IMR-90 (cell line): ENCODE data around the gene TBC1D22A. TPM values are rescaled to one million over a fixed set of nuclear protein-coding genes. Genes with fewer than 3 reads are reported as not detected.

Experiments used
- ATAC-seq: fragments of 200-7000 bp; cut with Tn5 transposase; 2 replicates; pipeline ENCODE4 v1.9.1; 2020; ENCODE audit warnings: low read depth, mild to moderate bottlenecking, moderate library complexity
- BruUV-seq: library from RNA; stranded (reverse); fragments of 400-500 nt; replicated peaks from 2 replicates; lab custom pipeline; 2021; lab: Mats Ljungman, UMichigan
- CTCF ChIA-PET: fragments of 300-600 bp; formaldehyde crosslinking; extraction: SDS; loops from one replicate; lab custom pipeline; 2021; ENCODE audit warnings: antibody characterized with exemption; lab: Yijun Ruan, JAX
- POLR2A ChIA-PET: fragments of 300-600 bp; sonication (Branson Sonifier 250); formaldehyde crosslinking; loops from one replicate; lab custom pipeline; 2022; ENCODE audit warnings: antibody characterized with exemption; ENCODE audit not compliant: unreplicated experiment; lab: Charles Lee
- DNase-seq: peaks from one replicate; pipeline ENCODE4 v3.0.0; 2013
- H2AFZ ChIP-seq: replicated peaks from 2 replicates; pipeline ENCODE3; 2013; ENCODE audit warnings: low read length, mild to moderate bottlenecking; ENCODE audit not compliant: poor library complexity
- H2AK5ac ChIP-seq: 2 replicates; pipeline ENCODE4 v1.6.1; 2013; ENCODE audit warnings: low read depth, low read length, inconsistent platforms
- H2AK9ac ChIP-seq: replicated peaks from 2 replicates; pipeline ENCODE3; 2013; ENCODE audit warnings: mild to moderate bottlenecking, low read depth, low read length, moderate library complexity; ENCODE audit not compliant: poor library complexity
- H2BK120ac ChIP-seq: 2 replicates; pipeline ENCODE4 v1.6.1; 2013; ENCODE audit warnings: low read depth, low read length, inconsistent platforms
- H2BK15ac ChIP-seq: 3 replicates; pipeline ENCODE4 v1.6.1; 2013; ENCODE audit warnings: low read depth, low read length, inconsistent platforms
- H2BK20ac ChIP-seq: 2 replicates; pipeline ENCODE4 v1.6.1; 2013; ENCODE audit warnings: low read depth, mild to moderate bottlenecking, inconsistent platforms, low read length, moderate library complexity
- H2BK5ac ChIP-seq: 2 replicates; pipeline ENCODE4 v1.6.1; 2013; ENCODE audit warnings: mild to moderate bottlenecking, low read depth, low read length, inconsistent platforms; ENCODE audit not compliant: poor library complexity, severe bottlenecking
- H3K14ac ChIP-seq: replicated peaks from 2 replicates; pipeline ENCODE4 v1.6.1; 2013; ENCODE audit warnings: low read depth, low read length, inconsistent platforms
- H3K18ac ChIP-seq: 2 replicates; pipeline ENCODE4 v1.6.1; 2013; ENCODE audit warnings: low read depth, low read length, control low read depth
- H3K23ac ChIP-seq: 2 replicates; pipeline ENCODE4 v1.6.1; 2013; ENCODE audit warnings: low read depth, low read length, inconsistent platforms
- H3K27ac ChIP-seq: 2 replicates; pipeline ENCODE4 v1.5.1; 2013; ENCODE audit warnings: mild to moderate bottlenecking, control low read depth, low read length; ENCODE audit not compliant: insufficient read depth
- H3K27me3 ChIP-seq: 2 replicates; pipeline ENCODE4 v1.6.1; 2013; ENCODE audit warnings: low read length; ENCODE audit not compliant: control insufficient read depth, insufficient read depth
- H3K36me3 ChIP-seq: 2 replicates; pipeline ENCODE4 v1.6.1; 2013; ENCODE audit warnings: low read length, mixed read lengths; ENCODE audit not compliant: control insufficient read depth, insufficient read depth
- H3K4ac ChIP-seq: 2 replicates; pipeline ENCODE4 v1.6.1; 2013; ENCODE audit warnings: low read depth, low read length, inconsistent platforms
- H3K4me1 ChIP-seq: 2 replicates; pipeline ENCODE4 v1.6.1; 2013; ENCODE audit warnings: low read length, mixed read lengths; ENCODE audit not compliant: control insufficient read depth, insufficient read depth
- H3K4me2 ChIP-seq: 2 replicates; pipeline ENCODE4 v1.6.1; 2013; ENCODE audit warnings: low read depth, mild to moderate bottlenecking, control low read depth, low read length, moderate library complexity
- H3K4me3 ChIP-seq: 2 replicates; pipeline ENCODE4 v1.5.1; 2013; ENCODE audit warnings: low read depth, mild to moderate bottlenecking, control low read depth, low read length, moderate library complexity; ENCODE audit not compliant: insufficient read depth
- H3K56ac ChIP-seq: 2 replicates; pipeline ENCODE4 v1.6.1; 2013; ENCODE audit warnings: low read length, inconsistent platforms; ENCODE audit not compliant: insufficient read depth; ENCODE audit errors: extremely low read depth
- H3K79me1 ChIP-seq, 2 experiments: 2 replicates each; pipeline ENCODE4 v1.6.1; 2013; ENCODE audit warnings: low read length in 2 of 2, inconsistent platforms in 1 of 2, low read depth in 1 of 2
- H3K9ac ChIP-seq: 2 replicates; pipeline ENCODE4 v1.6.1; 2013; ENCODE audit warnings: low read depth, low read length, control low read depth
- H3K9me1 ChIP-seq: 2 replicates; pipeline ENCODE4 v1.6.1; 2013; ENCODE audit warnings: low read length, inconsistent platforms; ENCODE audit not compliant: insufficient read depth
- H3K9me3 ChIP-seq: 2 replicates; pipeline ENCODE4 v1.6.1; 2013; ENCODE audit warnings: low read length; ENCODE audit not compliant: control insufficient read depth, insufficient read depth
- H4K20me1 ChIP-seq: 2 replicates; pipeline ENCODE4 v1.6.1; 2013; ENCODE audit warnings: low read length, inconsistent platforms; ENCODE audit not compliant: insufficient read depth
- H4K5ac ChIP-seq: 2 replicates; pipeline ENCODE4 v1.6.1; 2013; ENCODE audit warnings: mild to moderate bottlenecking, low read depth, low read length, control low read depth
- H4K8ac ChIP-seq, 2 experiments: 2 replicates each; pipeline ENCODE4 v1.6.1; 2013; ENCODE audit warnings: low read depth in 2 of 2, low read length in 2 of 2, control low read depth in 1 of 2, inconsistent platforms in 1 of 2
- H4K91ac ChIP-seq: 2 replicates; pipeline ENCODE4 v1.6.1; 2013; ENCODE audit warnings: low read depth, low read length, inconsistent platforms; ENCODE audit not compliant: insufficient read depth
- CEBPB ChIP-seq: IDR thresholded peaks from 2 replicates; pipeline ENCODE4 v1.6.1; 2012; ENCODE audit warnings: low read depth, low read length, improper control_type of control experiment
- FOS ChIP-seq: fragments of 150-350 bp; IDR thresholded peaks from 2 replicates; pipeline ENCODE4 v1.6.1; 2016; ENCODE audit warnings: low read depth, low read length
- MAZ ChIP-seq: IDR thresholded peaks from 2 replicates; pipeline ENCODE4 v1.6.1; 2012; ENCODE audit warnings: low read depth, mild to moderate bottlenecking, low read length, improper control_type of control experiment, moderate library complexity, borderline replicate concordance
- RAD21 ChIP-seq: IDR thresholded peaks from 2 replicates; pipeline ENCODE4 v1.6.1; 2012; ENCODE audit warnings: low read length, improper control_type of control experiment
- WGBS, 2 experiments: methylation state at CpG; one replicate each; pipeline versions ENCODE4 v1.1.5 to v1.1.7; 2013; ENCODE audit warnings: missing lambda C conversion rate in 2 of 2; ENCODE audit not compliant: insufficient read length in 1 of 2; ENCODE audit errors: extremely low coverage in 2 of 2; 5-methylcytosine and 5-hydroxymethylcytosine counted together
- dilution Hi-C: fragments of 300-500 bp; cut with HindIII; formaldehyde crosslinking; loops from one replicate; pipeline ENCODE4 v1.14.3; 2018; ENCODE audit warnings: low sequenced_read_pairs; ENCODE audit not compliant: unreplicated experiment
- in situ Hi-C: fragments of 300-500 bp; cut with MboI; formaldehyde crosslinking; loops from 3 replicates; pipeline ENCODE4 v1.14.3; 2019; ENCODE audit warnings: low sequenced_read_pairs, inconsistent platforms, mixed read lengths
- intact Hi-C: fragments of 100-400 bp; cut with micrococcal nuclease; formaldehyde crosslinking; loops from 2 replicates; pipeline ENCODE4 v1.10.0; 2022
- polyA plus RNA-seq, 3 experiments: library from polyadenylated mRNA; depleted of rRNA; stranded (reverse); fragments of >200 nt; gene quantifications; 2 replicates each; pipeline ENCODE4 v1.2.3, GENCODE V29; 2012; ENCODE audit warnings: low replicate concordance in 1 of 3
- total RNA-seq: library from RNA; depleted of rRNA; stranded (reverse); fragments of >200 nt; gene quantifications from 2 replicates; pipeline ENCODE4 v1.2.3, GENCODE V29; 2012

The TBC1D22A gene
- total and polyA plus RNA-seq, 2 of the 4 experiments (the other 2 are of a cell fraction), result 9.0 to 16.7 TPM

GRCh38 chr22:47193606-47194329 is 431.3 kb downstream of the TBC1D22A start:
- CTCF ChIA-PET, result no interaction called here
- no peak for DNase-seq
- no peak overlapping the region for H2BK5ac ChIP-seq
- no peak overlapping the region for H2AK9ac ChIP-seq
- no TSS peak for BruUV-seq
- H3K14ac ChIP-seq, result no peak overlapping the region
- POLR2A ChIA-PET, result interaction anchor here (0.5 kb wide), 1 partner anchor 15 kb away, joined by 5 read pairs; no protein-coding TSS in a partner anchor
- TF ChIP-seq CEBPB (no peak), RAD21 (no peak), FOS (no peak), MAZ (no peak)
- no peak overlapping the region for H3K9ac ChIP-seq
- no peak overlapping the region for H3K23ac ChIP-seq
- in situ Hi-C loops, result no loop called here
- H2AFZ ChIP-seq, result no peak overlapping the region
- no peak overlapping the region for H3K56ac ChIP-seq
- no peak overlapping the region for H3K18ac ChIP-seq
- no peaks in the 10 kb centered on the region for H4K20me1 ChIP-seq
- no peak overlapping the region for H3K4me3 ChIP-seq
- H3K9me1 ChIP-seq, result peaks cover 5% of the 10 kb centered on the region; the same call in 1 of the 2 replicates
- no peak overlapping the region for H3K4me2 ChIP-seq
- no peak overlapping the region for H2BK15ac ChIP-seq
- no peak overlapping the region for H3K4ac ChIP-seq
- H2AK5ac ChIP-seq, result no peak overlapping the region
- no peak for ATAC-seq
- no peak overlapping the region for H4K5ac ChIP-seq
- H2BK120ac ChIP-seq, result no peak overlapping the region
- WGBS, 2 experiments, result 54% methylated on average over 3 of the region's 19 CpGs; no CpG with 5 or more reads in 1 of the 2 experiments
- intact Hi-C loops, result no loop called here
- H3K36me3 ChIP-seq, result no peaks in the 10 kb centered on the region
- H3K27ac ChIP-seq, result no peak overlapping the region
- H2BK20ac ChIP-seq, result no peak overlapping the region
- H3K79me1 ChIP-seq, result no peaks in the 10 kb centered on the region
- dilution Hi-C loops, result no loop called here
- peaks cover 7% of the 10 kb centered on the region; the same call in 1 of the 2 replicates for H3K27me3 ChIP-seq
- H4K91ac ChIP-seq, result no peak overlapping the region
- no peak overlapping the region for H4K8ac ChIP-seq
- H3K9me3 ChIP-seq, result no peaks in the 10 kb centered on the region
- H3K4me1 ChIP-seq, result no peaks in the 10 kb centered on the region
